ENCODE data around the gene ZNF75A. TPM values are rescaled to one million over a fixed set of nuclear protein-coding genes. Genes with fewer than 3 reads are reported as not detected.

ZNF75A gene
- polyA plus RNA-seq, 1 donor (not counting 4 experiments of a cell fraction or from before 2014, with no cell fraction given): 20.8 TPM

DNA sequence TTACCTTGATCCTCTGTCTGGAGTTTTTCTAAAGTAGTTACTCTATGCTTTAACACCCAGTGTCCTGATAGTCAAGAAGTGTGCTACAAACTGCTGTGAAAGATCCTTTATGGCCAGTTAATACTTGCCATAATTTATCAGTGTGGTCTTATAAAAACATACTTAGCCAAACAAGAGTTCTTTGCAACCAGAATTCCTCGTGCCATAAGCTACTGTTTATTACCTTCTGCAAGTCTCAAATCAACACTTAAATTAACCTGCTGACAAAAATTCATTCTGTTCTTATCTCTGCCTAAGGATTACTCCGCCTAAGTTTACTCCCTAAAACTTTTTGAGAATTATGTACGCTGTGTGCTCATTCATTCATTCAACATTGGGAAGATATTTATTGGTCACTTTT lies 22.8 kb downstream of the ZNF75A start:
- no peak overlapping the region for H3K27ac ChIP-seq (ENCODE audit: control insufficient read depth, insufficient read depth, low read length)
- no peaks in the 10 kb centered on the region for H3K9me3 ChIP-seq (ENCODE audit: control insufficient read depth, low read depth, low read length)
- H3K9me1 ChIP-seq (ENCODE audit: control insufficient read depth, extremely low read depth, insufficient read depth, low read length): no peaks in the 10 kb centered on the region
- H3K79me2 ChIP-seq (ENCODE audit: control insufficient read depth, insufficient read depth, low read length): no peaks in the 10 kb centered on the region
- no peaks in the 10 kb centered on the region for H3K27me3 ChIP-seq (ENCODE audit: control insufficient read depth, extremely low read depth, insufficient read depth, low read length)
- no peak overlapping the region for H3K9ac ChIP-seq (ENCODE audit: control insufficient read depth, extremely low read depth, insufficient read depth, low read length)
- dilution Hi-C loops (cut with MboI; ENCODE audit: extremely low pct_ligation_motif_present, low sequenced_read_pairs): no loop called here
- FAIRE-seq (no peak), DNase-seq (ENCODE audit: low read depth, low spot score) (no peak)
- no peak overlapping the region for H3K4me3 ChIP-seq (ENCODE audit: control insufficient read depth in 2 of 3, extremely low read depth in 1 of 3, insufficient read depth in 2 of 3, low read depth in 1 of 3, low read length in 3 of 3)
- H2AFZ ChIP-seq (ENCODE audit: control insufficient read depth, low read length): no peak overlapping the region
- no peaks in the 10 kb centered on the region for H3K36me3 ChIP-seq (ENCODE audit: control insufficient read depth in 2 of 2, extremely low read depth in 1 of 2, insufficient read depth in 2 of 2, low read length in 2 of 2)
- H3K4me1 ChIP-seq (ENCODE audit: control insufficient read depth, extremely low read depth, insufficient read depth, low read length): no peaks in the 10 kb centered on the region
- TF ChIP-seq, protein P1, sequence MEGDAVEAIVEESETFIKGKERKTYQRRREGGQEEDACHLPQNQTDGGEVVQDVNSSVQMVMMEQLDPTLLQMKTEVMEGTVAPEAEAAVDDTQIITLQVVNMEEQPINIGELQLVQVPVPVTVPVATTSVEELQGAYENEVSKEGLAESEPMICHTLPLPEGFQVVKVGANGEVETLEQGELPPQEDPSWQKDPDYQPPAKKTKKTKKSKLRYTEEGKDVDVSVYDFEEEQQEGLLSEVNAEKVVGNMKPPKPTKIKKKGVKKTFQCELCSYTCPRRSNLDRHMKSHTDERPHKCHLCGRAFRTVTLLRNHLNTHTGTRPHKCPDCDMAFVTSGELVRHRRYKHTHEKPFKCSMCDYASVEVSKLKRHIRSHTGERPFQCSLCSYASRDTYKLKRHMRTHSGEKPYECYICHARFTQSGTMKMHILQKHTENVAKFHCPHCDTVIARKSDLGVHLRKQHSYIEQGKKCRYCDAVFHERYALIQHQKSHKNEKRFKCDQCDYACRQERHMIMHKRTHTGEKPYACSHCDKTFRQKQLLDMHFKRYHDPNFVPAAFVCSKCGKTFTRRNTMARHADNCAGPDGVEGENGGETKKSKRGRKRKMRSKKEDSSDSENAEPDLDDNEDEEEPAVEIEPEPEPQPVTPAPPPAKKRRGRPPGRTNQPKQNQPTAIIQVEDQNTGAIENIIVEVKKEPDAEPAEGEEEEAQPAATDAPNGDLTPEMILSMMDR (optimal IDR thresholded peaks at IDR 0.05 in 1 of 3, IDR thresholded peaks at IDR 0.05 in 1 of 3, conservative IDR thresholded peaks at IDR 0.05 in 1 of 3; ENCODE audit: extremely low read depth in 1 of 3, insufficient read depth in 2 of 3, low read length in 3 of 3): no peak
- no peak for TF ChIP-seq EZH2 (IDR thresholded peaks at IDR 0.05; ENCODE audit: low read length)
- H3K4me2 ChIP-seq (ENCODE audit: control insufficient read depth, extremely low read depth, insufficient read depth, low read depth, low read length): no peak overlapping the region
- H4K20me1 ChIP-seq (ENCODE audit: control insufficient read depth, extremely low read depth, insufficient read depth, low read length): no peaks in the 10 kb centered on the region

DNA sequence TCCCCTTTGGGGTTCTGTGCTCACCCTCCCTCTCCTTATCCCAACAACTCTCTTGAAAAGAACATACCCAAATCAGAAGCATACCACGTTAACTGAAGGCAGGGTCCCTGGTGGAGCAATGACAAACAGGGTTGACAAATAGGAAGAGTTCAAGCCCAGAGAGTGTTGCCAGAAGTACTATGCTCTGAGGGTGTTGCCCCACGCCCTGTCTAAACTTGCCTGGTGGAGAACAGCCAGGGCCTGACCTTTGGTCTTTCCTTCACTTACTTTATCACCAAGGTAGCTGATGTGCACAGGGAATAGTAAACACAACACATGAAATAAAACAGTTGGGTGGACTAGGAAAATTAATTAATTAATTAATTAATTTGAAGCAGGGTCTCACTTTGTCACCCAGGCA lies 23.3 kb downstream of the ZNF75A start:
- no peak for TF ChIP-seq EZH2 (IDR thresholded peaks at IDR 0.05; ENCODE audit: low read length)
- TF ChIP-seq, protein P1 (optimal IDR thresholded peaks at IDR 0.05 in 1 of 3, IDR thresholded peaks at IDR 0.05 in 1 of 3, conservative IDR thresholded peaks at IDR 0.05 in 1 of 3; ENCODE audit: extremely low read depth in 1 of 3, insufficient read depth in 2 of 3, low read length in 3 of 3): no peak
- no peak for FAIRE-seq
- no peaks in the 10 kb centered on the region for H3K9me3 ChIP-seq (ENCODE audit: control insufficient read depth, low read depth, low read length)

More for the DNA sequence above, 23.3 kb downstream of the ZNF75A start:
- no peak for DNase-seq (ENCODE audit: low read depth, low spot score)
- Histone ChIP-seq H3K4me2 (ENCODE audit: control insufficient read depth, extremely low read depth, insufficient read depth, low read depth, low read length) (no peak overlapping the region), H3K27me3 (ENCODE audit: control insufficient read depth, extremely low read depth, insufficient read depth, low read length) (no peaks in the 10 kb centered on the region), H3K4me3 (ENCODE audit: control insufficient read depth in 2 of 3, extremely low read depth in 1 of 3, insufficient read depth in 2 of 3, low read depth in 1 of 3, low read length in 3 of 3) (no peak overlapping the region), H3K79me2 (ENCODE audit: control insufficient read depth, insufficient read depth, low read length) (no peaks in the 10 kb centered on the region), H3K4me1 (ENCODE audit: control insufficient read depth, extremely low read depth, insufficient read depth, low read length) (no peaks in the 10 kb centered on the region), H3K9ac (ENCODE audit: control insufficient read depth, extremely low read depth, insufficient read depth, low read length) (no peak overlapping the region), H4K20me1 (ENCODE audit: control insufficient read depth, extremely low read depth, insufficient read depth, low read length) (no peaks in the 10 kb centered on the region), H3K36me3 (ENCODE audit: control insufficient read depth in 2 of 2, extremely low read depth in 1 of 2, insufficient read depth in 2 of 2, low read length in 2 of 2) (no peaks in the 10 kb centered on the region), H2AFZ (ENCODE audit: control insufficient read depth, low read length) (no peak overlapping the region), H3K27ac (ENCODE audit: control insufficient read depth, insufficient read depth, low read length) (no peak overlapping the region), H3K9me1 (ENCODE audit: control insufficient read depth, extremely low read depth, insufficient read depth, low read length) (no peaks in the 10 kb centered on the region)
- dilution Hi-C loops (cut with MboI; ENCODE audit: extremely low pct_ligation_motif_present, low sequenced_read_pairs): no loop called here

All from keratinocyte (primary cell).